Neural crest cell (in vitro differentiated cells): ENCODE results near the gene MAP4K2. TPM values are rescaled to one million over a fixed set of nuclear protein-coding genes. Genes with fewer than 3 reads are reported as not detected.

Experiments used
- DNase-seq: peaks from one replicate; pipeline ENCODE4 v3.0.0; 2021; ENCODE audit warnings: low read depth, mixed read lengths, low spot score
- H3K27ac Mint-ChIP-seq: one replicate; pipeline ENCODE4 v1.8.0; 2021; ENCODE audit warnings: mild to moderate bottlenecking, mixed read lengths; ENCODE audit not compliant: unreplicated experiment
- H3K27me3 Mint-ChIP-seq: 2 replicates; pipeline ENCODE4 v1.8.0; 2021; ENCODE audit warnings: low read depth, mild to moderate bottlenecking, mixed read lengths
- H3K36me3 Mint-ChIP-seq: 2 replicates; pipeline ENCODE4 v1.8.0; 2021; ENCODE audit warnings: low read depth, mild to moderate bottlenecking, mixed read lengths
- H3K4me1 Mint-ChIP-seq: 2 replicates; pipeline ENCODE4 v1.8.0; 2021; ENCODE audit warnings: mixed read lengths
- H3K4me3 Mint-ChIP-seq: one replicate; pipeline ENCODE4 v1.8.0; 2021; ENCODE audit warnings: mild to moderate bottlenecking, mixed read lengths
- H3K9me3 Mint-ChIP-seq: 2 replicates; pipeline ENCODE4 v1.8.0; 2021; ENCODE audit warnings: mixed read lengths
- CTCF ChIP-seq: fragments of 200-600 bp; sonication (generic); conservative IDR thresholded peaks from 2 replicates; pipeline ENCODE4 v1.5.0; 2021; ENCODE audit warnings: antibody characterized with exemption, mild to moderate bottlenecking
- total RNA-seq: library from RNA; stranded (reverse); gene quantifications from 2 replicates; pipeline ENCODE4 v1.2.1, GENCODE V29; 2021

MAP4K2 gene
- total RNA-seq, 1 donor from 2014 or later, result 14.6 TPM

GRCh38 chr11:64792482-64792881 lies 10.5 kb downstream of the MAP4K2 start:
- no peaks in the 10 kb centered on the region for H3K27me3 Mint-ChIP-seq
- H3K36me3 Mint-ChIP-seq, result no peaks in the 10 kb centered on the region
- no peaks in the 10 kb centered on the region for H3K4me1 Mint-ChIP-seq
- H3K4me3 Mint-ChIP-seq, result no peak overlapping the region
- no peak for DNase-seq
- no peak overlapping the region for H3K27ac Mint-ChIP-seq
- no peaks in the 10 kb centered on the region for H3K9me3 Mint-ChIP-seq
- TF ChIP-seq CTCF, result no peak

GRCh38 chr11:64791781-64792291 lies 11.2 kb downstream of the MAP4K2 start:
- Mint-ChIP-seq H3K4me3 (no peak overlapping the region), H3K36me3 (no peaks in the 10 kb centered on the region), H3K27me3 (no peaks in the 10 kb centered on the region), H3K4me1 (no peaks in the 10 kb centered on the region), H3K27ac (no peak overlapping the region), H3K9me3 (no peaks in the 10 kb centered on the region)
- DNase-seq, result no peak
- no peak for TF ChIP-seq CTCF

- Mint-ChIP-seq H3K27me3 (no peaks in the 10 kb centered on the region), H3K4me1 (no peaks in the 10 kb centered on the region), H3K27ac (no peak overlapping the region), H3K36me3 (no peaks in the 10 kb centered on the region), H3K9me3 (no peaks in the 10 kb centered on the region), H3K4me3 (no peak overlapping the region)
- no peak for DNase-seq
- TF ChIP-seq CTCF, result no peak
Measured at GRCh38 chr11:64790205-64791095, 12.6 kb downstream of the MAP4K2 start.

- Mint-ChIP-seq H3K9me3 (no peaks in the 10 kb centered on the region), H3K4me1 (no peaks in the 10 kb centered on the region), H3K27ac (no peak overlapping the region), H3K4me3 (no peak overlapping the region), H3K36me3 (no peaks in the 10 kb centered on the region), H3K27me3 (no peaks in the 10 kb centered on the region)
- TF ChIP-seq CTCF, result no peak
- no peak for DNase-seq
Measured at GRCh38 chr11:64789331-64790204, 13.4 kb downstream of the MAP4K2 start.

- H3K36me3 Mint-ChIP-seq, result no peaks in the 10 kb centered on the region
Measured at GRCh38 chr11:64788321-64789215, 14.4 kb downstream of the MAP4K2 start.

More at GRCh38 chr11:64788321-64789215, 14.4 kb downstream of the MAP4K2 start:
- no peak for TF ChIP-seq CTCF
- Mint-ChIP-seq H3K4me1 (no peaks in the 10 kb centered on the region), H3K4me3 (no peak overlapping the region), H3K27ac (no peak overlapping the region), H3K27me3 (no peaks in the 10 kb centered on the region), H3K9me3 (no peaks in the 10 kb centered on the region)
- DNase-seq, result no peak
